Natural killer cell (primary cell): ENCODE measurements around the gene BNIP5. TPM values are rescaled to one million over a fixed set of nuclear protein-coding genes. Genes with fewer than 3 reads are reported as not detected.

Source experiments
- ATAC-seq, 3 donors: fragments of 150-1000 bp in 2 of 3; fragments of 200-7000 bp in 1 of 3; cut with Tn5 transposase; 1 replicate in 1 of 3; 2 replicates in 2 of 3; pipeline ENCODE4 v1.10.0; 2021; ENCODE audit warnings: mild to moderate bottlenecking in 2 of 3, moderate library complexity in 2 of 3
- DNase-seq, 2 donors: peaks; one replicate each; pipeline versions ENCODE4 v3.0.0 to v3.0.0-alpha.2; 2013 to 2021; ENCODE audit warnings: mixed read lengths in 1 of 2
- H3K27ac ChIP-seq: one replicate; pipeline ENCODE4 v1.5.1; 2013; ENCODE audit warnings: mild to moderate bottlenecking, low read length
- H3K27me3 ChIP-seq: one replicate; pipeline ENCODE4 v1.6.1; 2013; ENCODE audit warnings: low read length; ENCODE audit not compliant: control insufficient read depth, insufficient read depth
- H3K36me3 ChIP-seq: one replicate; pipeline ENCODE4 v1.6.1; 2013; ENCODE audit warnings: low read length; ENCODE audit not compliant: control insufficient read depth, insufficient read depth
- H3K4me1 ChIP-seq: one replicate; pipeline ENCODE4 v1.6.1; 2013; ENCODE audit warnings: low read length; ENCODE audit not compliant: control insufficient read depth, insufficient read depth
- H3K4me3 ChIP-seq: one replicate; pipeline ENCODE4 v1.5.1; 2013; ENCODE audit warnings: low read length
- H3K9me3 ChIP-seq: one replicate; pipeline ENCODE4 v1.6.1; 2013; ENCODE audit warnings: low read length; ENCODE audit not compliant: control insufficient read depth, insufficient read depth
- H3K27ac Mint-ChIP-seq, 2 donors: one replicate each; pipeline ENCODE4 v1.8.0; 2022; ENCODE audit warnings: mild to moderate bottlenecking in 2 of 2, mixed read lengths in 2 of 2, moderate library complexity in 1 of 2
- H3K27me3 Mint-ChIP-seq, 2 donors: one replicate each; pipeline ENCODE4 v1.8.0; 2022; ENCODE audit warnings: low read depth in 2 of 2, mixed read lengths in 2 of 2
- H3K36me3 Mint-ChIP-seq: one replicate; pipeline ENCODE4 v1.8.0; 2022; ENCODE audit warnings: mixed read lengths
- H3K4me1 Mint-ChIP-seq, 2 donors: one replicate each; pipeline ENCODE4 v1.8.0; 2022; ENCODE audit warnings: mixed read lengths in 2 of 2
- H3K4me3 Mint-ChIP-seq: one replicate; pipeline ENCODE4 v1.8.0; 2022; ENCODE audit warnings: mild to moderate bottlenecking, moderate library complexity, mixed read lengths
- H3K9me3 Mint-ChIP-seq, 2 donors: one replicate each; pipeline ENCODE4 v1.8.0; 2022; ENCODE audit warnings: mixed read lengths in 2 of 2
- WGBS: methylation state at CpG from one replicate; pipeline ENCODE4 v1.1.7; 2013; ENCODE audit warnings: missing lambda C conversion rate; ENCODE audit not compliant: insufficient coverage; 5-methylcytosine and 5-hydroxymethylcytosine counted together
- intact Hi-C: fragments of 100-400 bp; cut with micrococcal nuclease; formaldehyde crosslinking; loops from one replicate; pipeline ENCODE4 v1.14.2; 2022
- total RNA-seq, 4 donors: library from RNA; stranded (reverse); fragments of 120-200 nt in 1 of 4; gene quantifications; one replicate each; pipeline versions ENCODE4 v1.2.3 to v1.2.4, GENCODE V29; 2013 to 2022
- TF ChIP-seq, protein P1 (sequence below): fragments of 200-600 bp; IDR thresholded peaks from one replicate; pipeline ENCODE4 v1.8.0; 2022; ENCODE audit warnings: antibody characterized with exemption

The BNIP5 gene
- total RNA-seq, 3 donors from 2014 or later (not counting 1 experiment from before 2014, with no cell fraction given) = not detected

DNA sequence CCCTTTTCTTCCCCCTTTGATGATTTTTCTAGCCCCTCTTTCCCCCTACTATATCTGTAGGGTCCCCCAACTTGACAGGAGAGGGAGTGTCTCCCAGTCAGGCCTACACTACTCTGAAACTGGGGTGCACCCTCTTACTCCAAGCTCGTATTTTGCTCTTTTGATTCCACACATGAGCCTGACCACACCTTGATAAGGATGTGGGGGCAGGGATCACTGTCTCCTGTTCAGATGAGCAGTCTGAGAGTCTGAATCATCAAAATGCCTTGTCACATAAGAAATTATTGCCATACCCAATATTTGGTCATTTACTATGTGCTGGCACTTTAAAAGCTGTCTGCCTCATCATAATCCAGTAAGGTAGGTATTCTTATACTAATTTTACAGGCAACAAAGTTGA lies 50.9 kb downstream of the BNIP5 start:
- no peak for ATAC-seq
- H3K27me3 ChIP-seq = peaks cover 8% of the 10 kb centered on the region
- no peaks in the 10 kb centered on the region for H3K9me3 ChIP-seq
- TF ChIP-seq, protein P1, sequence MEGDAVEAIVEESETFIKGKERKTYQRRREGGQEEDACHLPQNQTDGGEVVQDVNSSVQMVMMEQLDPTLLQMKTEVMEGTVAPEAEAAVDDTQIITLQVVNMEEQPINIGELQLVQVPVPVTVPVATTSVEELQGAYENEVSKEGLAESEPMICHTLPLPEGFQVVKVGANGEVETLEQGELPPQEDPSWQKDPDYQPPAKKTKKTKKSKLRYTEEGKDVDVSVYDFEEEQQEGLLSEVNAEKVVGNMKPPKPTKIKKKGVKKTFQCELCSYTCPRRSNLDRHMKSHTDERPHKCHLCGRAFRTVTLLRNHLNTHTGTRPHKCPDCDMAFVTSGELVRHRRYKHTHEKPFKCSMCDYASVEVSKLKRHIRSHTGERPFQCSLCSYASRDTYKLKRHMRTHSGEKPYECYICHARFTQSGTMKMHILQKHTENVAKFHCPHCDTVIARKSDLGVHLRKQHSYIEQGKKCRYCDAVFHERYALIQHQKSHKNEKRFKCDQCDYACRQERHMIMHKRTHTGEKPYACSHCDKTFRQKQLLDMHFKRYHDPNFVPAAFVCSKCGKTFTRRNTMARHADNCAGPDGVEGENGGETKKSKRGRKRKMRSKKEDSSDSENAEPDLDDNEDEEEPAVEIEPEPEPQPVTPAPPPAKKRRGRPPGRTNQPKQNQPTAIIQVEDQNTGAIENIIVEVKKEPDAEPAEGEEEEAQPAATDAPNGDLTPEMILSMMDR = no peak
- Mint-ChIP-seq H3K4me1 (peaks cover 0 to 5% of the 10 kb centered on the region in 2 donors), H3K4me3 (no peak overlapping the region), H3K27me3 (peaks cover 36 to 50% of the 10 kb centered on the region in 2 donors), H3K27ac (no peak overlapping the region), H3K36me3 (no peaks in the 10 kb centered on the region), H3K9me3 (no peaks in the 10 kb centered on the region)
- no peak overlapping the region for H3K27ac ChIP-seq
- no peaks in the 10 kb centered on the region for H3K36me3 ChIP-seq
- WGBS = 71% methylated on average over 1 of the region's 1 CpG
- intact Hi-C loops = no loop called here
- no peak overlapping the region for H3K4me3 ChIP-seq
- no peaks in the 10 kb centered on the region for H3K4me1 ChIP-seq
- no peak for DNase-seq

GRCh38 chr6:36285187-36285671 lies 51.5 kb downstream of the BNIP5 start:
- Histone ChIP-seq H3K4me3 (no peak overlapping the region), H3K9me3 (no peaks in the 10 kb centered on the region), H3K27ac (no peak overlapping the region), H3K4me1 (no peaks in the 10 kb centered on the region), H3K27me3 (peaks cover 8% of the 10 kb centered on the region), H3K36me3 (no peaks in the 10 kb centered on the region)
- DNase-seq (no peak), ATAC-seq (no peak)
- TF ChIP-seq, protein P1 = no peak
- H3K4me3 Mint-ChIP-seq = no peak overlapping the region
- 20% methylated on average over 26 of the region's 26 CpGs for WGBS
- intact Hi-C loops = no loop called here
- peaks cover 36 to 56% of the 10 kb centered on the region in 2 donors for H3K27me3 Mint-ChIP-seq
- H3K27ac Mint-ChIP-seq = no peak overlapping the region
- peaks cover 0 to 5% of the 10 kb centered on the region in 2 donors for H3K4me1 Mint-ChIP-seq
- H3K9me3 Mint-ChIP-seq = no peaks in the 10 kb centered on the region
- H3K36me3 Mint-ChIP-seq = no peaks in the 10 kb centered on the region

GRCh38 chr6:36284359-36284758 lies 52.3 kb downstream of the BNIP5 start:
- H3K9me3 Mint-ChIP-seq = no peaks in the 10 kb centered on the region
- no peak overlapping the region for H3K4me3 ChIP-seq
- H3K27me3 Mint-ChIP-seq = peaks cover 36 to 56% of the 10 kb centered on the region in 2 donors
- ATAC-seq (no peak), DNase-seq (no peak)
- no peaks in the 10 kb centered on the region for H3K36me3 Mint-ChIP-seq
- no peak overlapping the region for H3K4me3 Mint-ChIP-seq
- H3K4me1 ChIP-seq = no peaks in the 10 kb centered on the region
- H3K27me3 ChIP-seq = peaks cover 8% of the 10 kb centered on the region
- H3K9me3 ChIP-seq = no peaks in the 10 kb centered on the region
- no peak overlapping the region for H3K27ac Mint-ChIP-seq
- H3K36me3 ChIP-seq = no peaks in the 10 kb centered on the region
- H3K4me1 Mint-ChIP-seq = peaks cover 0 to 5% of the 10 kb centered on the region in 2 donors
- 100% methylated on average over 1 of the region's 1 CpG for WGBS
- intact Hi-C loops = no loop called here
- TF ChIP-seq, protein P1 = no peak
- H3K27ac ChIP-seq = no peak overlapping the region

- intact Hi-C loops = no loop called here
- H3K36me3 Mint-ChIP-seq = no peaks in the 10 kb centered on the region
Observed at GRCh38 chr6:36283608-36284007, 53.1 kb downstream of the BNIP5 start.

More at GRCh38 chr6:36283608-36284007, 53.1 kb downstream of the BNIP5 start:
- no peak for ATAC-seq
- Mint-ChIP-seq H3K27me3 (peaks cover 36 to 60% of the 10 kb centered on the region in 2 donors), H3K4me3 (no peak overlapping the region), H3K9me3 (no peaks in the 10 kb centered on the region), H3K27ac (no peak overlapping the region), H3K4me1 (peaks cover 0 to 5% of the 10 kb centered on the region in 2 donors)
- WGBS = 87% methylated on average over 1 of the region's 1 CpG
- no peak overlapping the region for H3K27ac ChIP-seq
- no peak for DNase-seq
- no peak overlapping the region for H3K4me3 ChIP-seq
- no peaks in the 10 kb centered on the region for H3K9me3 ChIP-seq
- TF ChIP-seq, protein P1 = no peak
- peaks cover 8% of the 10 kb centered on the region for H3K27me3 ChIP-seq
- no peaks in the 10 kb centered on the region for H3K36me3 ChIP-seq
- no peaks in the 10 kb centered on the region for H3K4me1 ChIP-seq
